Astrocyte (in vitro differentiated cells and primary cell): ENCODE measurements around the gene CCR4. TPM values are rescaled to one million over a fixed set of nuclear protein-coding genes. Genes with fewer than 3 reads are reported as not detected.
"Not testable (repeated sequence)": the region's sequence is repeated elsewhere in the genome, so short reads cannot be mapped to it uniquely, and the experiment has no call there.

ENCODE experiments used
- DNase-seq: peaks from one replicate; pipeline ENCODE4 v3.0.0-alpha.2; 2010; ENCODE audit warnings: low read depth
- FAIRE-seq: peaks from 2 replicates; lab custom pipeline; 2011; peaks lifted over from hg19 to GRCh38; lab: Jason Lieb, UNC
- H2AFZ ChIP-seq: 2 replicates; pipeline ENCODE4 v1.6.0; 2012; ENCODE audit warnings: low read depth, low read length, inconsistent platforms
- H3K27ac ChIP-seq: 2 replicates; pipeline ENCODE4 v1.5.1; 2011; ENCODE audit warnings: low read depth, low read length, inconsistent platforms
- H3K27me3 ChIP-seq: 2 replicates; pipeline ENCODE4 v1.6.0; 2011; ENCODE audit warnings: low read length, inconsistent platforms; ENCODE audit not compliant: insufficient read depth
- H3K36me3 ChIP-seq: 2 replicates; pipeline ENCODE4 v1.5.1; 2011; ENCODE audit warnings: low read length, inconsistent platforms; ENCODE audit not compliant: insufficient read depth
- H3K4me1 ChIP-seq: 2 replicates; pipeline ENCODE4 v1.5.1; 2011; ENCODE audit warnings: low read length, inconsistent platforms; ENCODE audit not compliant: insufficient read depth
- H3K4me2 ChIP-seq: 2 replicates; pipeline ENCODE4 v1.6.0; 2012; ENCODE audit warnings: low read length, inconsistent platforms
- H3K4me3 ChIP-seq: 2 replicates; pipeline ENCODE4 v1.5.1; 2011; ENCODE audit warnings: low read depth, mild to moderate bottlenecking, low read length, inconsistent platforms; ENCODE audit not compliant: insufficient read depth
- H3K79me2 ChIP-seq: 2 replicates; pipeline ENCODE4 v1.6.0; 2012; ENCODE audit warnings: mild to moderate bottlenecking, low read length, inconsistent platforms; ENCODE audit not compliant: insufficient read depth
- H3K9ac ChIP-seq: 2 replicates; pipeline ENCODE4 v1.6.0; 2012; ENCODE audit warnings: mild to moderate bottlenecking, low read length, inconsistent platforms
- H3K9me3 ChIP-seq: 2 replicates; pipeline ENCODE4 v1.5.1; 2012; ENCODE audit warnings: low read depth, mild to moderate bottlenecking, low read length, inconsistent platforms; ENCODE audit not compliant: insufficient read depth
- H4K20me1 ChIP-seq: 2 replicates; pipeline ENCODE4 v1.6.0; 2012; ENCODE audit warnings: low read length, inconsistent platforms; ENCODE audit not compliant: insufficient read depth
- H3K27ac Mint-ChIP-seq: one replicate; pipeline ENCODE4 v1.8.0; 2021; ENCODE audit warnings: mild to moderate bottlenecking, mixed read lengths; ENCODE audit not compliant: unreplicated experiment
- H3K27me3 Mint-ChIP-seq: one replicate; pipeline ENCODE4 v1.8.0; 2021; ENCODE audit warnings: low read depth, mixed read lengths; ENCODE audit not compliant: unreplicated experiment
- H3K36me3 Mint-ChIP-seq: one replicate; pipeline ENCODE4 v1.8.0; 2021; ENCODE audit warnings: low read depth, mixed read lengths; ENCODE audit not compliant: unreplicated experiment
- H3K4me1 Mint-ChIP-seq: one replicate; pipeline ENCODE4 v1.8.0; 2021; ENCODE audit warnings: low read depth, mixed read lengths; ENCODE audit not compliant: unreplicated experiment
- H3K4me3 Mint-ChIP-seq: one replicate; pipeline ENCODE4 v1.8.0; 2021; ENCODE audit warnings: mild to moderate bottlenecking, moderate library complexity, mixed read lengths; ENCODE audit not compliant: unreplicated experiment
- H3K9me3 Mint-ChIP-seq: one replicate; pipeline ENCODE4 v1.8.0; 2021; ENCODE audit warnings: mild to moderate bottlenecking, mixed read lengths; ENCODE audit not compliant: unreplicated experiment
- EZH2 ChIP-seq: IDR thresholded peaks from 2 replicates; pipeline ENCODE4 v1.6.1; 2012; ENCODE audit warnings: mild to moderate bottlenecking, low read length, inconsistent platforms; ENCODE audit not compliant: insufficient read depth
- total RNA-seq: library from RNA; stranded (reverse); gene quantifications from 2 replicates; pipeline ENCODE4 v1.2.1, GENCODE V29; 2021
- TF ChIP-seq, protein P1 (sequence below): IDR thresholded peaks from 2 replicates; pipeline ENCODE4 v1.5.1; 2011; ENCODE audit warnings: low read depth, mild to moderate bottlenecking, inconsistent platforms, low read length, moderate library complexity; ENCODE audit not compliant: insufficient read depth

The CCR4 gene
- total RNA-seq, 1 donor from 2014 or later: not detected

DNA sequence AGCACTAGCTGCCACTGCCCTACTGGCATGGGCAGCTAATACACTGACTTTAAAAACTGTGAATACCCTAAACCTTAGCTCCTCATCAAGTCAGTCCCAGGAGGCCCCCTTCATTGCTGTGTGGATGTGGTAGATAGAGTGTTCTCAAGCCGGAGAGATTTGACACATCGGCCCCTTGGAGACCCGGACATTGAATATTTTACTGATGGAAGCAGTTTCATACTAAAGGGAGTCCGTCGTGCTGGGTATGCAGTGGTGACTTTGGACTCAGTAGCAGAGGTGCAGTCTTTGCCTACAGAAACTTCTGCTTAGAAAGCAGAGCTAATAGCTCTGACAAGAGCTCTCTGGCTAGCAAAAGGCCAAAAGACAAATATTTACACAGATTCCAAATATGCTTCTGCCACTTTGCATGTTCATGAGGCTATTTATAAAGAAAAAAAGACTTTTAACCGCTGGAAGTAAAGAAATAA, 17.5 kb downstream of the CCR4 start:
- no peak overlapping the region for H3K27ac Mint-ChIP-seq
- Histone ChIP-seq H2AFZ (no peak overlapping the region), H3K9ac (no peak overlapping the region), H3K27me3 (no peaks in the 10 kb centered on the region), H3K9me3 (peaks cover 6% of the 10 kb centered on the region), H3K79me2 (no peaks in the 10 kb centered on the region), H4K20me1 (no peaks in the 10 kb centered on the region), H3K27ac (no peak overlapping the region), H3K4me3 (no peak overlapping the region), H3K4me2 (no peak overlapping the region), H3K4me1 (no peaks in the 10 kb centered on the region), H3K36me3 (no peaks in the 10 kb centered on the region)
- TF ChIP-seq, protein P1, sequence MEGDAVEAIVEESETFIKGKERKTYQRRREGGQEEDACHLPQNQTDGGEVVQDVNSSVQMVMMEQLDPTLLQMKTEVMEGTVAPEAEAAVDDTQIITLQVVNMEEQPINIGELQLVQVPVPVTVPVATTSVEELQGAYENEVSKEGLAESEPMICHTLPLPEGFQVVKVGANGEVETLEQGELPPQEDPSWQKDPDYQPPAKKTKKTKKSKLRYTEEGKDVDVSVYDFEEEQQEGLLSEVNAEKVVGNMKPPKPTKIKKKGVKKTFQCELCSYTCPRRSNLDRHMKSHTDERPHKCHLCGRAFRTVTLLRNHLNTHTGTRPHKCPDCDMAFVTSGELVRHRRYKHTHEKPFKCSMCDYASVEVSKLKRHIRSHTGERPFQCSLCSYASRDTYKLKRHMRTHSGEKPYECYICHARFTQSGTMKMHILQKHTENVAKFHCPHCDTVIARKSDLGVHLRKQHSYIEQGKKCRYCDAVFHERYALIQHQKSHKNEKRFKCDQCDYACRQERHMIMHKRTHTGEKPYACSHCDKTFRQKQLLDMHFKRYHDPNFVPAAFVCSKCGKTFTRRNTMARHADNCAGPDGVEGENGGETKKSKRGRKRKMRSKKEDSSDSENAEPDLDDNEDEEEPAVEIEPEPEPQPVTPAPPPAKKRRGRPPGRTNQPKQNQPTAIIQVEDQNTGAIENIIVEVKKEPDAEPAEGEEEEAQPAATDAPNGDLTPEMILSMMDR: no peak
- TF ChIP-seq EZH2: no peak
- peaks cover 14% of the 10 kb centered on the region for H3K36me3 Mint-ChIP-seq
- FAIRE-seq: no peak
- peaks cover 7% of the 10 kb centered on the region for H3K4me1 Mint-ChIP-seq
- H3K4me3 Mint-ChIP-seq: no peak overlapping the region
- peaks cover 23% of the 10 kb centered on the region for H3K9me3 Mint-ChIP-seq
- no peak for DNase-seq
- H3K27me3 Mint-ChIP-seq: peaks cover 7% of the 10 kb centered on the region

DNA sequence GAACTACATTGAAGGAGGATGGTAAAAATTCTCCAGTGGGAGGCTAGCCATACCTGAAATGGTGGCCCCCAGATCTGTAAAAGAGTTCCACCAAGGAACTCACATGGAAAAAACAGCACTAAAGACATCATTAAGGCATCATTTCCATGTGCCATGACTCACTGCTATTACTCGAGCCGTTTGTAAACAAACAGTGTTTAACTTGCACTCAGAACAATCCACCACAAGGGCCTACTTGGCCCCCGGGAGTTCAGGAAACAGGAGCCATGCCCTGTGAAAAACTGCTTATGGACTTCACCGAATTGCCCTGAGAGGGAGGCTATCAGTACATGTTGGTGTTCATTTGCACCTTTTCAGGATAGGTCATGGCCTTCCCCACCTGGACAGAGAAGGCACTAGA, 18.2 kb downstream of the CCR4 start:
- H3K79me2 ChIP-seq: no peaks in the 10 kb centered on the region
- DNase-seq (no peak), FAIRE-seq (no peak)
- no peak overlapping the region for H3K4me2 ChIP-seq
- TF ChIP-seq, protein P1: no peak
- TF ChIP-seq EZH2: no peak
- H3K9me3 ChIP-seq: peaks cover 6% of the 10 kb centered on the region
- no peak overlapping the region for H3K4me3 Mint-ChIP-seq
- no peak overlapping the region for H3K27ac Mint-ChIP-seq
- no peaks in the 10 kb centered on the region for H3K27me3 ChIP-seq
- peaks cover 7% of the 10 kb centered on the region for H3K27me3 Mint-ChIP-seq
- no peaks in the 10 kb centered on the region for H4K20me1 ChIP-seq
- no peak overlapping the region for H3K4me3 ChIP-seq
- no peak overlapping the region for H2AFZ ChIP-seq
- H3K36me3 Mint-ChIP-seq: peaks cover 10% of the 10 kb centered on the region
- H3K9ac ChIP-seq: no peak overlapping the region
- no peaks in the 10 kb centered on the region for H3K36me3 ChIP-seq
- peaks cover 9% of the 10 kb centered on the region for H3K4me1 Mint-ChIP-seq
- H3K9me3 Mint-ChIP-seq: peaks cover 21% of the 10 kb centered on the region
- no peaks in the 10 kb centered on the region for H3K4me1 ChIP-seq
- H3K27ac ChIP-seq: no peak overlapping the region

DNA sequence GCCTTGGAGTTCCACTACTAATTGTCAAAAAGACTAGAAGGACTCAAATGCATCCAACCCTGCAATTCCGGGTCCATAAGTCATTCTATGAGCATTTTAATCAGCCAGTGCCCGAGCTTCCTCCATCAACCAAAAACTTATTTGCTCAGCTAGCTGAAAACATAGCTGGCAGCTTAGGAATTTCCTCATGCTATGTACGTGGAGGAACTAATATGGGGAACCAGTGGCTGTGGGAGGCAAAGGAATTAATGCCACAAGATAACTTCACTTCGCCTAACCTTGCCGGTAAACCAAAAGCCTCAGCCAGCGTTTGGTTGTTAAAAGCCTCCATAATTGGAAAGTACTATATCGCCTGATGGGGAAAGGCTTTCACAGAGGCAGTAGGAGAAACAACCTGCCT, 19.8 kb downstream of the CCR4 start:
- DNase-seq, H3K9me3 Mint-ChIP-seq, H2AFZ ChIP-seq, H3K27me3 Mint-ChIP-seq, FAIRE-seq, H3K27ac Mint-ChIP-seq, H3K27ac ChIP-seq, H3K36me3 Mint-ChIP-seq, H3K4me3 ChIP-seq, H3K9ac ChIP-seq, H4K20me1 ChIP-seq, H3K4me1 ChIP-seq, H3K79me2 ChIP-seq, H3K4me2 ChIP-seq, H3K4me3 Mint-ChIP-seq, H3K36me3 ChIP-seq, H3K9me3 ChIP-seq, H3K27me3 ChIP-seq: not testable (repeated sequence)
- peaks cover 11% of the 10 kb centered on the region for H3K4me1 Mint-ChIP-seq
